OCI-LY1 (cell line): ENCODE measurements around the gene SLC24A3.

Experiments
- H2AFZ ChIP-seq: fragments of 200-600 bp; sonication (generic), shearing (Covaris generic); 2 replicates; pipeline ENCODE4 v1.6.0; 2014; ENCODE audit warnings: antibody characterized with exemption, mild to moderate bottlenecking, low read length
- H3F3A ChIP-seq: fragments of 200-600 bp; sonication (generic), shearing (Covaris generic); 2 replicates; pipeline ENCODE4 v1.6.0; 2014; ENCODE audit warnings: mild to moderate bottlenecking, antibody characterized with exemption, low read length, moderate library complexity; ENCODE audit not compliant: insufficient read depth
- H3K27ac ChIP-seq: fragments of 200-600 bp; sonication (generic); 2 replicates; pipeline ENCODE4 v1.5.1; 2014; ENCODE audit warnings: low read length, mixed run types, mild to moderate bottlenecking, low read depth; ENCODE audit not compliant: poor library complexity, severe bottlenecking
- H3K27me3 ChIP-seq: fragments of 200-600 bp; sonication (generic); 2 replicates; pipeline ENCODE4 v1.6.0; 2014; ENCODE audit warnings: antibody characterized with exemption, mild to moderate bottlenecking, low read length, moderate library complexity; ENCODE audit not compliant: insufficient read depth
- H3K36me3 ChIP-seq: fragments of 200-600 bp; sonication (generic); 2 replicates; pipeline ENCODE4 v1.6.1; 2014; ENCODE audit warnings: mild to moderate bottlenecking, antibody characterized with exemption, low read length, moderate library complexity, mixed read lengths; ENCODE audit not compliant: insufficient read depth
- H3K4me1 ChIP-seq: fragments of 200-600 bp; sonication (generic); 2 replicates; pipeline ENCODE4 v1.5.1; 2014; ENCODE audit warnings: mild to moderate bottlenecking, low read length, moderate library complexity; ENCODE audit not compliant: insufficient read depth, severe bottlenecking
- H3K4me2 ChIP-seq: fragments of 200-600 bp; sonication (generic), shearing (Covaris generic); 2 replicates; pipeline ENCODE4 v1.6.1; 2014; ENCODE audit warnings: low read length
- H3K4me3 ChIP-seq: fragments of 200-600 bp; sonication (generic); 2 replicates; pipeline ENCODE4 v1.5.1; 2014; ENCODE audit warnings: low read length, low read depth, mild to moderate bottlenecking, mixed read lengths; ENCODE audit not compliant: poor library complexity, severe bottlenecking
- H3K79me2 ChIP-seq: fragments of 200-600 bp; shearing (Covaris generic); 2 replicates; pipeline ENCODE4 v1.6.1; 2016; ENCODE audit warnings: mixed run types, low read length, mixed read lengths; ENCODE audit not compliant: insufficient read depth
- H3K9ac ChIP-seq: fragments of 200-600 bp; sonication (generic), shearing (Covaris generic); 2 replicates; pipeline ENCODE4 v1.6.1; 2014; ENCODE audit warnings: mild to moderate bottlenecking, low read length, mixed read lengths
- H3K9me2 ChIP-seq: fragments of 200-600 bp; sonication (generic), shearing (Covaris generic); 2 replicates; pipeline ENCODE4 v1.6.1; 2014; ENCODE audit warnings: low read depth, mild to moderate bottlenecking, low read length, mixed read lengths
- H3K9me3 ChIP-seq: fragments of 200-600 bp; shearing (Covaris generic); 2 replicates; pipeline ENCODE4 v1.6.1; 2014; ENCODE audit warnings: low read length, mixed read lengths
- H4K20me1 ChIP-seq: fragments of 200-600 bp; sonication (generic), shearing (Covaris generic); 2 replicates; pipeline ENCODE4 v1.6.0; 2016; ENCODE audit warnings: mild to moderate bottlenecking, low read length; ENCODE audit not compliant: insufficient read depth
- CTCF ChIP-seq: fragments of 200-600 bp; sonication (generic), shearing (Covaris generic); IDR thresholded peaks from 2 replicates; pipeline ENCODE4 v1.5.1; 2017; ENCODE audit warnings: mild to moderate bottlenecking, antibody characterized with exemption, low read length, moderate library complexity, mixed read lengths
- EZH2 ChIP-seq: fragments of 200-600 bp; sonication (generic), shearing (Covaris generic); IDR thresholded peaks from 2 replicates; pipeline ENCODE4 v1.8.0; 2017; ENCODE audit warnings: borderline replicate concordance, mixed run types, mild to moderate bottlenecking, antibody characterized with exemption, low read length, moderate library complexity, mixed read lengths

The SLC24A3 gene

GRCh38 chr20:19648024-19648423 is 435.6 kb downstream of the SLC24A3 start:
- Histone ChIP-seq H3K4me3 (no peak overlapping the region), H3K27me3 (no peaks in the 10 kb centered on the region), H3F3A (no peaks in the 10 kb centered on the region), H3K4me2 (no peak overlapping the region), H2AFZ (no peak overlapping the region), H3K4me1 (no peaks in the 10 kb centered on the region), H4K20me1 (no peaks in the 10 kb centered on the region), H3K9ac (no peak overlapping the region), H3K27ac (no peak overlapping the region), H3K36me3 (no peaks in the 10 kb centered on the region), H3K79me2 (no peaks in the 10 kb centered on the region), H3K9me3 (no peaks in the 10 kb centered on the region), H3K9me2 (no peaks in the 10 kb centered on the region)
- TF ChIP-seq EZH2 (no peak), CTCF (no peak)

GRCh38 chr20:19649041-19649440 is 436.6 kb downstream of the SLC24A3 start:
- H3K27me3 ChIP-seq, result no peaks in the 10 kb centered on the region
- H3K36me3 ChIP-seq, result no peaks in the 10 kb centered on the region
- H3K9ac ChIP-seq, result no peak overlapping the region
- H3K4me3 ChIP-seq, result no peak overlapping the region
- H3K4me1 ChIP-seq, result no peaks in the 10 kb centered on the region
- no peaks in the 10 kb centered on the region for H3K9me3 ChIP-seq
- H3F3A ChIP-seq, result no peaks in the 10 kb centered on the region
- no peak overlapping the region for H2AFZ ChIP-seq
- no peak overlapping the region for H3K27ac ChIP-seq
- no peaks in the 10 kb centered on the region for H3K79me2 ChIP-seq
- H4K20me1 ChIP-seq, result no peaks in the 10 kb centered on the region
- H3K4me2 ChIP-seq, result no peak overlapping the region
- H3K9me2 ChIP-seq, result no peaks in the 10 kb centered on the region
- TF ChIP-seq CTCF (no peak), EZH2 (no peak)

DNA sequence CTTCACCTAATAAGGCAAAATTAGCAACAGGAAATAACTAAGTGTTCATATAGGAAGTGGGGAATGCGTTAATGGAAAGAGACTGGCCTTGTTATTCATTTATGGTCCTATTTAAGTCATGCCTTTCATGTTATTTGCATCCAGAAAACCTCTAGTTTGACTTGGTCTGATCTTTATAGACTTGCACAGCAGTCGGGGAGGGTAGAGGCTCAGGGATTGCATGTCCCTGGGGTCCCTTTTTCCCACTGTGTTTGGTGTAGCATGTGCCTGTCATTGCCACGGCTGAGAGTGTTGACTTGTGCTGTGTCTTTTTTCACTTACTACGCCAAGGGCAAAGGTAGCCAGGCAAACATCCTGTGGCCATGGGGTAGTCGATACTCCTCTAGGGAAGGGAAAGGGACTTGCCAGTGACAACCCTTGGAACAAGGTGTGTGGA is 440.2 kb downstream of the SLC24A3 start:
- Histone ChIP-seq H3K79me2 (no peaks in the 10 kb centered on the region), H3K36me3 (no peaks in the 10 kb centered on the region), H3F3A (no peaks in the 10 kb centered on the region), H3K4me3 (no peak overlapping the region), H3K4me2 (no peak overlapping the region), H2AFZ (no peak overlapping the region), H3K9me3 (no peaks in the 10 kb centered on the region), H3K27ac (no peak overlapping the region), H4K20me1 (no peaks in the 10 kb centered on the region), H3K4me1 (no peaks in the 10 kb centered on the region), H3K9me2 (no peaks in the 10 kb centered on the region), H3K9ac (no peak overlapping the region), H3K27me3 (no peaks in the 10 kb centered on the region)
- TF ChIP-seq CTCF (no peak), EZH2 (no peak)
